GM18520 (cell line): ENCODE data around the gene SAA1.
A peak's percentile ranks its signal among the peaks of the same experiment; 100 is the strongest.
"Not testable (repeated sequence)": the region's sequence is repeated elsewhere in the genome, so short reads cannot be mapped to it uniquely, and the experiment has no call there.

Source experiments
- ATAC-seq: cut with Tn5 transposase; IDR thresholded peaks from one replicate; pipeline ENCODE4 v1.9.1; 2021; ENCODE audit not compliant: unreplicated experiment

Gene SAA1

DNA sequence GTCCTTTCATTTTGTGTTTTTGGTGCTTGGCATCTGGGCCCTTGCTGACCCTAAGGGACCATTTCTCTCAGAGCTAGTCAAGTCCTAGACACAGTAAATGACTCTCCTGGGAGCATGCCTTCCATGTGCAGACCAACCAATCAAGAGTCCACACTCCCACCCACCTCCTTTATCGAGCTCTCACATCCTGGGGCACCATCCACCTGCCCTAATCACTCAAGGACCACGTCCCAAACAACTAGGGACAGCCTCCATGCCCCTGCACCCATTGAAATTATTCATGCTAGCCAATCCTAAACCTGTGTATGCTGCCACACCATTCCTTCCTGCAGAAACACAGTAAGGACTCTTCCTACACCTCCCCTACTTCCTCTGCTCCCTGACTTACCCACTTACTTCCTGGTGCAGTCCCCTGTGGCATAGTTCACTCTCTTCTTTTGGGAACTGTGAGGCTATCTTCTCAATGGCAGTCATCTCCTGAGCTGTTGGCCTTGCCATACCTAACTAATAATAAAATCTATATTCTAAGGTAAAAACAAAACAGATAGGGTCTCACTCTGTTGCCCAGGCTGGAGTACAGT lies 11.2 kb upstream of the SAA1 start:
- ATAC-seq, result no peak

DNA sequence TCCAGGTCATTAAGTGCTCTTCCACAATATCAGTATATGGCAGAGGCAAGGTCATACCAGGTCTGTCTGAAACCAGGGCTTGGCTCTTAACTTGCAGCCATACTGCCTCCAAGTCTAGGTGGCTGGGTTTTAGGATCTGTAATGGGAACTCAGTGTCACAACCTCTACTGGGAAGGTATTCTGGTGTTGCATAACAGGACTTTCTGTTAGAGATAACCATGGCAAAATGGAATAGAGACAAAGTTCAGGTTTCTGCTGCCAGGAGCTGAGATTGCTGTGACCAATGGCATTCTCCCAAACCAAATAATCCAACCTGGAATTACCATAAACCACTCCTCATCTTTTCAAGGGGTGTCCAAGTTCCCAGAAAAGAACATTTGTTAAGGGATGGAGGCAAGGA lies 6.8 kb upstream of the SAA1 start:
- ATAC-seq, result no peak

DNA sequence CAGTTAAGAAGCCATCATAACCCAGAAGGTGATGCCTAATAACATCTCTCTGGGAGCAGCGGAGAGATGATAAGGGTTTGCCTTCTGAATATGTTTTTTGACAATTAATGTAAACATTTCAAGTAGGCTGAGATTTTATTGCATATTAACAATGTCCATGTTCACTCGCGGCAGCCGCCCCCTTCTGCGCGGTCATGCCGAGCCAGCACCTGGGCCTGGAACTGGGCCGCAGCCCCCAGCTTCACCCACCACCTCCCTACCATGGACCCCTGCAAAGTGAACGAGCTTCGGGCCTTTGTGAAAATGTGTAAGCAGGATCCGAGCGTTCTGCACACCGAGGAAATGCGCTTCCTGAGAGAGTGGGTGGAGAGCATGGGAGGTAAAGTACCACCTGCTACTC lies 4.3 kb upstream of the SAA1 start:
- no peak for ATAC-seq

DNA sequence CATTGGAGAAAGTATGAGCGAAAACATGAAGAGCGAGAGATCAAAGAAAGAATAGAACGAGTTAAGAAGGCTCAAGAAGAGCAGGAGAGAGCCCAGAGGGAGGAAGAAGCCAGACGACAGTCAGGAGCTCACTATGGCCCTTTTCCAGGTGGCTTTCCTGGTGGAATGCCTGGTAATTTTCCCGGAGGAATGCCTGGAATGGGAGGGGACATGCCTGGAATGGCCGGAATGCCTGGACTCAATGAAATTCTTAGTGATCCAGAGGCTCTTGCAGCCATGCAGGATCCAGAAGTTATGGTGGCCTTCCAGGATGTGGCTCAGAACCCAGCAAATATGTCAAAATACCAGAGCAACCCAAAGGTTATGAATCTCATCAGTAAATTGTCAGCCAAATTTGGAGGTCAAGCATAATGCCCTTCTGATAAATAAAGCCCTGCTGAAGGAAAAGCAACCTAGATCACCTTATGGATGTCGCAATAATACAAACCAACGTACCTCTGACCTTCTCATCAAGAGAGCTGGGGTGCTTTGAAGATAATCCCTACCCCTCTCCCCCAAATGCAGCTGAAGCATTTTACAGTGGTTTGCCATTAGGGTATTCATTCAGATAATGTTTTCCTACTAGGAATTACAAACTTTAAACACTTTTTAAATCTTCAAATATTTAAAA lies 3.2 kb upstream of the SAA1 start:
- ATAC-seq, result not testable (repeated sequence)

DNA sequence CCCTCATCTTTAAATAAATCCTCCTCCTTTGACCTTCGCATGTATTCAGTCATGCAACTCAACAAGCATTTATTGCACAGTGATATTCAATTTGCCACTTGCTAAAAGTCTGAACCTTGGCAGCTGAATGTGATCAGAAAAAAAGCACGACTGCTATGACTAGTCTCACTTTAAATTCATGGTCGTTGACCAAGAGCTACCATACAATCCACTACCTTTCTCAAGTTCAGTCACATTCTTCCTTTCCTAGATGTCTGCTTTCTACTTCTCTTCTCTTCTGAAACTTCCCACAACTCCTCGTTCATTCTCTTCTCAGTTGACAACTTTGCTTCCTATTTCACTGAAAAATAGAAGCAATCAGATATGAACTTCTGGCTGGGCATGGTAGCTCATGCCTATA lies 2.0 kb upstream of the SAA1 start:
- ATAC-seq, result no peak

DNA sequence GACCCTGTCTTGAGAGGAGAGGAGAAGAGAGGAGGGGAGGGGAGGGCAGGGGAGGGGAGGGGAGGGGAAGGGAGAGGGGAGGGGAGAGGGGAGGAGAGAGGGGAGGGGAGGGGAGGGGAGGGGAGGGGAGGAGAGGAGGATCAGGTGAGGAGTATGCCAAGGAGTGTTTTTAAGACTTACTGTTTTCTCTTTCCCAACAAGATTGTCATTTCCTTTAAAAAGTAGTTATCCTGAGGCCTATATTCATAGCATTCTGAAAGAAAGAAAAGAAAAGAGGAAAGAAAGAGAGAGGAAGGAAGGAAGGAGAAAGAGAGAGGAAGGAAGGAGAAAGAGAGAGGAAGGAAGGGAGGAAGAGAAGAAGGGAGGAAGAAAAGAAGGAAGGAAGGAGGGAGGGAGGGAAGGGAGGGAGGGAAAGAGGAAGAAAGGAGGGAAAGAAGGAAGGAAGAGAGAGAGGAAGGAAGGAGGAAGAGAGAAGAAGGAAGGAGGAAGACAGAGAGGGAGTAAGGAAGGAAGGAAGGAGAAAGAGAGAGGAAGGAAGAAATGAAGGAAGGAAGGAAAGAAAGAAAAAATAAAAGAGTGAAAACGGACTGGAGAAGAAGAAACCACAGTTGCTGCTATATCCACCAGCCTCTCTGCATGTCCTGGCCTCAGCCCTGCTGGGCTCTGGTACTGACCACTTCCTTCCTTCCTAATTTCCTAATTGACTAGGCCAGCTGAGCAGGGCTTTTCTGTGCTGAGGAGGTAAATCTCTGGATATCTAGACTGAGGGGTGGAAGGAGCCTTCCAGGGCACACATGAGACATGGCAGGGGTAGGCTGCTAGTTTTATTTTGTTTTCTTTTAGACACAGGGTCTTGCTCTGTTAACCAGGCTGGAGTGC lies 1.1 kb upstream of the SAA1 start:
- ATAC-seq, result no peak

DNA sequence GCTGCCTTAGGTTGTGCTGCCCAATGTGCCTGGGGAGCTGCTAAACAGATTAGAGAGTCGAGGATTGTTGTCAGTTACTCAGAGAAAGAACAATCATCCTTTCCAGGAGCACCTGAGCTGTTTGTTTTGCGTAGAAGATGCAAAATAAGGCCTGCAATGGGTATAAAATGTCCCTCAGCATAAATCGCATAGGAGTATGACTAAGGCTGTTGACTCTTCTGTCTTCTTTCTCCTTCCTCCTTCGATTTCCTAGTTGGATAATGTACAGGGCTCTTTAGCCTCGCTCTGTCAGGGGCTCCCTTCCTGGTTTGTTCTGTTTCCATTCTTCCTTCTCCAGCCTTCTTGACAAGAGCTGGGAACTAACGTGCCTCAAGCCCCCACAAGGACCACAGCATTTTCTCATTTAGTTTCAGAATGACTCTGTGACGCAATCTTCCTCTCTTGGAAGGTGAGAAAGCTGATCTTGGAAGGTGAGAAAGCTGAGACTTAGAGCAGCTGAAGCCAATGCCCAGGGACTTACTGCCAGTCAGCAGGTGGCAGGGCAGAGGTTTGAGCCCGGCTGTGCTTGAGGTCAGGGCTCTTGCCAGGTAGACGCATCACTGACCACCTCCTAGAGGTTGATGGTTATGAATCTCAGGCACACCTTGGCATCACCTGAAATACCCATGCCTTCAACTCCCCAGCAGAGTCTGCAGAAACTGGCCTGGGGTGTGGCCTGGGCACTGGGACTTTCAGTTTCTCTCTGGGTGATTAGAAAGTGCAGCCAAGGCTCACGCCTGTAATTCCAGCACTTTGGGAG lies 1.5 kb downstream of the SAA1 start:
- peak; percentile 42 for ATAC-seq

DNA sequence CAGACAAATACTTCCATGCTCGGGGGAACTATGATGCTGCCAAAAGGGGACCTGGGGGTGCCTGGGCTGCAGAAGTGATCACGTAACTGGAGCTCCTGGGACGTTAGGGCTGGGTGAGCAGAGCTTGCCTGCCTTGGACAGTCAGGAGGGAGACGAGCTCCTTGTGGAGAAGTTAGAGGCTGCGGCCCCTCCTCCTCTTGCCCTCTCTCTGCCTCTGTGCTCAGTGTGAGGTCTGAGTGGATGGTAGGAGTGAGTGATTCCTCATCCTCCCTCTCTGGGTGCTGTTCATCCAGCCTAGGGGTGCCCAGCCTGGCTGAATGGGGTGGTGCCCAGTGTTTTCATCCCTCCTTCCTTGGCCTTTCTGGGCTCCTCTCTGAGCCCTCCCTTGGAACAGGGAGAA lies 3.2 kb downstream of the SAA1 start:
- ATAC-seq, result not testable (repeated sequence)

DNA sequence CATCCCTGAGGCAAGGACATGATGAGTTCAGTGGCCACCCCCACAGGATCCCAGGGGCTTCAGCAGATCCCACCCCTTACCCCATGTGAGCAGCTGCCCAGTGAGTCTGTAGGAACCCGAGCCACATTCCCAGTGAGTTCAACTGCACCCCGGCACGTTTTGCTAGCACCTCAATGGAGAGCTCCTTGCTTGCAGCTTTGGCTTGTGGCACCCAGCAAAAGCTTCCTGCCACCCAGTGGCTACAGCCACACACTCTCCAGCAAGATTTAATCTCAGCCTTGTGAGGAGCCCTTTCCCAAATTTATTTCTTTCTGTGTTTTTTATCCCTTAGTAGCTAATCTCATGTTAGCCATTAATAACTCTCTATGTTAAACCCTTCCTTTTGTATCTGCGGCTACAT lies 4.0 kb downstream of the SAA1 start:
- ATAC-seq, result no peak

DNA sequence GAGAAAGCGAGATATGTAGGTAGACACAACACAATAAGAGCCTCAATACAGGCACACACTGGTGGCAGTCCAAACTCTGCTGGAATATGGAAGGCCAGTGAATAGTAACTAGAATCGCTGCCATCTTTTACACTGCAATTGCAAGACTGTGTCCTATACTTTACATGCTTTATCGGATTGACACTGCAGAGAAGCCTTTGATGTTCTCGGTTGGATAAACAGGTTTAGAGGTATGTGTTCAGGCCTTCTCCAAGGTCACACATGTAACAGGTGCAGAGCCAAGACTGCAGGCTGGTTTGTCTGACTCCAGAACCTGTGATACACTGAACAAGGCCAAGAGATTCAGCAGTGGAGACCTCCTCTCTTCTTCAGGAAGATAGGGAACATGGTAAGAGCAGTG lies 5.1 kb downstream of the SAA1 start:
- ATAC-seq, result no peak

DNA sequence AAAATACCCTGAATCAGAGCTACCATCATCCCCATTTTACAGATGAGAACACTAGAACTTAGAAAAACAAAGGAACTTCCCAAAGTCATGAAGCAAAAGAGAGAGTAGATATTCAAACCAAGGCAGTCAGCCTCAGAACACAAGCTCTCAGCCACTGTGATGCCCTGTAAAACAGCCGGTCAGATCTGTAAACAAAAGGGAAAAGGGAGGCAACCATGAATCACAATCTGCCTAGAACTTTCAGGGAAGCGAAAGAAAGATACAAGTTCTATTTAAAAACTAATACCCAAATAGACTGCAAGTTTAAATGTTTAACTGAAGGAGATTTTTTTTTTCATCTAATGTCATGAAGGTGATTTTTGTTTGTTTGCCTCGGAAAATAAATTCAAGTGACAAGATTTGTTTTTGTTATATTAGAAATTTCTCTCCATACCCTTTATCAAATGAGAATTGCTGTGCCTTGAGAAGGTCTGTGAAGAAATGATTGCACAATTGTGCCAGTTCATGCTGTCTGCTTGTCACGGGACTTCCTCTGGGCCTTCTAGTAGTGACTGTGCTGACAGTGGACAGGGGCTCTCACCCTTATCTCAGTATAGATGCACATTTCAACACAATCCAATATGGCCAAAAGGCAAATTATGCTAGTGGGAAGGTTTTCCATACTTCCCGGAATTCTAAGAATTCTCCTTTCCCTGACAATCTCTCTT lies 11.7 kb downstream of the SAA1 start:
- no peak for ATAC-seq

DNA sequence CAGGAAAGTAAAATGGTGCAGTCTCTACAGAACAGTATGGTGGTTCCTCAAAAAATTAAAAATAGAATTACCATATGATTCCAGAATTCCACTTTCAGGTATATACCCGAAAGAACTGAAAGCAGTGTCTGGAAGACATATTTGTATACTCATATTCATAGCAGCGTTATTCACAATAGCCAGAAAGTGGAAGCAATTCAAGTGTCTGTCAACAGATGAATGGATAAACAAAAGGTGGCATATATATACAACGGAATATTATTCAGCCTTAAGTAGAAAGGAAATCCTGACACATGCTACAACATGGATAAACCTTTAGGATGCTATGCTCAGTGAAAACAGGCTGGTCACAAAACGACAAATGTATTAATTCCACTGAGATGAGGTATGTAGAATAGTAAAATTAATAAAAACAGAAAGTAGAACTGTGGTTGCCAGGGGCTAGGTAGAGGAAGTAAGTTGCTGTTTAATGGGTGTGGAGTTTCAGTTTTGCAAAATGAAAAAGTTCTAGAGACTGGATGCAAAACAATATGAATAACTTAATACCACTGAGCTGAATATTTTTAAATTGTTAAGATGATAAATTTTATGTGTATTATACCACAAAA lies 14.5 kb downstream of the SAA1 start:
- peak; percentile 86 for ATAC-seq

DNA sequence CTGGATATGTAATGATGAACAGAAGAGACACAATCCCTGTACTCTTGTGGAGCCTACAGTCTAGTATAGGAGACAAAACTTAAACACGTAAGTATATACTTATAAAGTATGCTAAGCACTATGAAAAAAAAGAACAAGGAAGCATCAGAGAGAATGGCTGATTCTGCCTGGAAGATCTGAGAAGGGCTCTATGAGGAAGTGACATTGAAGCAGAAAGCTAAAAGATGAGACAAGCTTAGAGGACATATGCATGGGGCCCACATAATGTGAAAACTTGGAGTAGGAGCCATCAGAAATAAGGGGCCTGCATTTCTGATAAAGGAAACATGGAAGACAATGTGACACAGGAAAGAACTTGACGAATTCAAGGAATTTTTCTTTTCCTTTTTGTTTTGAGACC lies 16.6 kb downstream of the SAA1 start:
- ATAC-seq, result no peak

DNA sequence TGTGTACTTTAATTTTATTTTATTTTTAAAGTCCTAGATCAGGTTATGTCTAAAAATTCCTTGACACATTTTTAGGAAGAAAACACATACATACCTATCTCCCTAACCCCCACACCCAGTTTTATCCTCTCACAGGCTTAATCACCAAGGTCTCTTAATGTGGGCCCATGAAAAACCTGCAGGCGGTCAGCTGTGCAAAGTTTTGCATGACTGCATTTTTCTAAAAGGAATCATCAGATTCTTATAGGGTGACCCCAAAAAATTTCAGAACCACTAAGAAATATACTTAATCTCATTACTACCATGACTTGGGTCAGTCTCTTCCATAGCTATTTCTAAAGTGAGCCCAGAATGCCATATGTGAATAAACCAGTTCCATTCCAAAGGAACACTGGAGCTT lies 19.8 kb downstream of the SAA1 start:
- ATAC-seq, result no peak

DNA sequence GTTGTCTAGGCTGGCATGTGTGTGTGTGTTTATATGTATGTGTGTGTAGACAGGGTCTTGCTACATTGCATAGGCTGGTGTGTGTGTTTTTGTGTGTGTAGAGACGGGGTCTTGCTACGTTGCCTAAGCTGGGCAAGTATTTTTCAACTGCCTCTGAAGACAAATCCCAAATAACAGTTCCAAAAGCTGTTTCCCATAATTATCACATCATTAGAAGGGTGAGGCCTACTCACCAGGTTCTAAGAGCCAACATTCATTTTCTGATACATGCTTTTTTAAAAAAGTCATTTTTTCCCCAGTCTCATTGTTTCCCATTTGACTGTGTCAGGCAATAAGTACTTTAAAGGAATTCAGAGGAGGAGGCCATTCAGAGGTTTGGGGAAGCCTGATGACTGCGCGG lies 22.8 kb downstream of the SAA1 start:
- no peak for ATAC-seq

DNA sequence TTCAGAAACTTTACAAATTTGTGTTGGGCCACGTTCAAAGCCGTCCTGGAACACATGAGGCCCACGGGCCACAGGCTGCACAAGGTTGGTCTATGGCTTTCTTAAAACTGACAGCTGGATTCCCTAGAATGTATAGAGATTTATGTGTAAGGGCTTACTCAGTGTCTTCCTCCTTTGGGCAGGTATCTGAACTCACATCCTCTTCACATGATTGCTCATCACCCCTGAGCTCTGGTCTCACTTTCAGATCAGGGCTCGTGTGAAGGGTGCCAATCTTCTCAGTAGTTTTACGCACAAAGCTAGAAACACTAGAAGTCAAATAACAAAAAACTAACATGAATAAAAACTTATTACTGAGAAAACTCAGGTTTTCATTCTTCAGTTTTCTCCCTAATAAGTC lies 28.8 kb downstream of the SAA1 start:
- no peak for ATAC-seq

DNA sequence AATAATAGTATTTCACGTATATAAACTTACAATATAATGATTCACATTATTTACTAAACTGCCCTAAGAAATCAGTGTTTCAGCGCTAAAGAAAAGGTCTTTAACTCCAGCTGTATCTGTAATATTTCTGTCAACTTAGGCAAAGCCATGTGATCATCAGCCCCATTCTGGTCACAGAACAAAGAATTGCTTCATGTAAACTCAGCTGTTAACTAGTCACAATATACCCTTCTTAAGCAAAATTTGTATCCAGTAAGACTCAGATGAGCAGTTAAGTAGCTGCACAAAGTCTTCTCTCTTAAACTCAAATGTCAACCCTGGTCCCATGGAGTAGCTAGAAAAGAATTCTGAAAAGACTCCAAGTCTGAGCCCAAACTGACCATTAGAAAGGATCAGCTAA lies 29.3 kb downstream of the SAA1 start:
- no peak for ATAC-seq

DNA sequence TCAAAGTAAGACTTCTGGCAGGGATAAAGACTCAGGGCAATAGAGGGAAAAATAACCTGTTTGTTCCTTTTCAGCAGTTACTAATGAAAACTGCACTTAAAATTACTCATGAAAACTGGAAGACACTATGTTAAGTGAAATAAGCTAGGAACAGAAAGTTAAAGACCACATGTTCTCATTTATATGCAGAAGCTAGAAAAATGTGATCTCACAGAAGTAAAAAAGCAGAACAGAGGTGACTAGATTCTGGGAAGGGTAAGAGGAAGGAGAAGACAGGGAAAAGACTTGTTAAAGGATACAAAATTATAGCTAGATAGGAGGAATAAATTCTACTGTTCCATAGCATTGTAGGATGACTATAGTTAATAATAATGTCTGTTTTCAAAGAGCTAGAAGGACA lies 33.7 kb downstream of the SAA1 start:
- no peak for ATAC-seq

DNA sequence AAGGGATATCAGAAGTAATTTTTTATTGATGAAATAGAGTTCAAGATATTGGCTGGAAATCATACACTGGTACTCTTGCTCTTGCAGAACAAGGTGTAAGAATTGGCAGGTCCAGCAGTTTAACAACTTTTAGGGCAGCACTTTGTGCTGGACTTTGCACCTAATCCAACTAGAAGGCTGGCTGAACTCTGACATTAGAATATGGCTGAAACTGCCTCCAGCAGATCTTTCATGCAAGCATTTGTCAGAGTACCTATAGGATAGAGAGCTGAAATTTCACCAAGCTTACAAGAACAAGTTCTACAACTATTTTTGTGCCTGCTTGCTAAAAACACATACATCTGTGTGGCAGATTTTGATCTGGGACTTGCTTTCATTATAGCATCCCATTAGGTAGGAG lies 38.7 kb downstream of the SAA1 start:
- ATAC-seq, result no peak

DNA sequence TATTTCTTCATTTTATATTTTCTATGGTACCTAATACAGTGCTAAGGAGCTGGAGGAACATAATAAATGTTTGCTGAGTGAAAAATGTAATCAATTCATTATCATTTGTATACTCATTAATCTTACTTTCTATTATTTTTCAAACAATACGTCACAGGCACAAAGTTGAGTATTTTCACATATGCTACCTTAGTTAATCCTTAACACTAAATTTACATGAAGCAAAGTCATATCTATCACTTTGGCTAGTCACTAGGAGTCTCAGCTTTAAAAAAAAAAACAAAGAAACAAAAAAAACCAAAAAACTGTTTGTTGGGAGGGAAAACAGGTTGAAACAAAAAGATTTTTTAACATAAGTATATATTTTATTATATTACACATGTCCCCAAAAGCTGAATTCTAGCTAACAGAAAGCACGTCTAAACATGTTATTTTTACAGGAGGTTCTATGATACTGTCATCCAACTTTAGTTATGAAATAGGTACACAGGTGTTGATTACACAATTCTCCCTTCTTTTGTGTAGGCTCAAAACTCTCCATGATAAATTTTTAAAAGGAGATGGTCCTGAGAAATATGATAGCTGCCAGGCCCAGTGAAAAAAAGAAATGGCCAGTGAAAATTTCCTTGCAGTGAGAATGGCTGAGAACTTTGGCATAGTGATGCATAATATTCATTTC lies 41.5 kb downstream of the SAA1 start:
- no peak for ATAC-seq
